HepG2 (cell line): ENCODE results near the gene BEST3. TPM values are rescaled to one million over a fixed set of nuclear protein-coding genes. Genes with fewer than 3 reads are reported as not detected.

ENCODE experiments used
- ATAC-seq: fragments of 200-7000 bp; cut with Tn5 transposase; 3 replicates; pipeline ENCODE4 v1.9.1; 2020; ENCODE audit warnings: mild to moderate bottlenecking, moderate library complexity
- Bru-seq: library from RNA; stranded (reverse); fragments of 400-500 nt; gene quantifications from one replicate; lab custom pipeline; 2021; lab: Mats Ljungman, UMichigan
- BruChase-seq, 2 experiments: library from RNA; stranded (reverse); fragments of 400-500 nt; gene quantifications; one replicate each; lab custom pipeline; 2021; lab: Mats Ljungman, UMichigan
- BruUV-seq: library from RNA; stranded (reverse); fragments of 400-500 nt; replicated peaks from 2 replicates; lab custom pipeline; 2021; lab: Mats Ljungman, UMichigan
- CTCF ChIA-PET: fragments of 300-600 bp; formaldehyde crosslinking; extraction: SDS; loops from one replicate; lab custom pipeline; 2021; ENCODE audit warnings: low total read pairs, inconsistent platforms, low intra/inter-chr PET ratio; lab: Yijun Ruan, JAX
- POLR2A ChIA-PET: fragments of 350-600 bp; sonication (Branson Sonifier 250); formaldehyde crosslinking; loops from one replicate; lab custom pipeline; 2020; ENCODE audit warnings: antibody characterized with exemption, inconsistent platforms; lab: Yijun Ruan, JAX
- DNase-seq: peaks from one replicate; pipeline ENCODE4 v3.0.0-alpha.2; 2015; ENCODE audit warnings: low spot score
- FAIRE-seq: peaks from 3 replicates; lab custom pipeline; 2011; peaks lifted over from hg19 to GRCh38; lab: Jason Lieb, UNC
- H2AFZ ChIP-seq: one replicate; pipeline ENCODE4 v1.6.1; 2011; ENCODE audit warnings: low read length, inconsistent platforms
- H3K27ac ChIP-seq: fragments of 300-600 bp; 3 replicates; pipeline ENCODE4 v1.8.0; 2011; ENCODE audit warnings: mixed run types, mild to moderate bottlenecking, mixed read lengths, low read length, inconsistent platforms; ENCODE audit not compliant: insufficient read depth; ENCODE audit errors: extremely low read length
- H3K27me3 ChIP-seq, 2 experiments: fragments of 200-600 bp in 1 of 2; 2 replicates in 1 of 2; 3 replicates in 1 of 2; pipeline versions ENCODE4 v1.6.0 to v1.8.0; 2011; ENCODE audit warnings: low read length in 2 of 2, mild to moderate bottlenecking in 2 of 2, moderate library complexity in 2 of 2, inconsistent platforms in 1 of 2; ENCODE audit not compliant: insufficient read depth in 2 of 2, control insufficient read depth in 1 of 2
- H3K36me3 ChIP-seq, 2 experiments: fragments of 200-600 bp in 1 of 2; replicated peaks in 1 of 2; 2 replicates in 1 of 2; 3 replicates in 1 of 2; pipeline versions ENCODE4 v1.5.1 to v1.8.0; 2011; ENCODE audit warnings: low read length in 2 of 2, inconsistent platforms in 1 of 2; ENCODE audit not compliant: insufficient read depth in 2 of 2, control insufficient read depth in 1 of 2
- H3K4me1 ChIP-seq: 2 replicates; pipeline ENCODE4 v1.5.1; 2012; ENCODE audit warnings: low read length, inconsistent platforms; ENCODE audit not compliant: insufficient read depth
- H3K4me2 ChIP-seq: 2 replicates; pipeline ENCODE4 v1.6.0; 2011; ENCODE audit warnings: low read depth, low read length, inconsistent platforms
- H3K4me3 ChIP-seq, 3 experiments: fragments of 200-600 bp in 1 of 3; sonication (generic), shearing (Covaris generic) in 1 of 3; replicated peaks in 1 of 3; 2 replicates each; pipeline ENCODE4 v1.5.1; 2011 to 2016; ENCODE audit warnings: low read length in 3 of 3, inconsistent platforms in 2 of 3, low read depth in 2 of 3, mild to moderate bottlenecking in 2 of 3, control low read depth in 1 of 3, mixed read lengths in 1 of 3; ENCODE audit not compliant: insufficient read depth in 1 of 3
- H3K79me2 ChIP-seq: one replicate; pipeline ENCODE4 v1.6.1; 2011; ENCODE audit warnings: low read length, inconsistent platforms; ENCODE audit not compliant: insufficient read depth
- H3K9ac ChIP-seq: 2 replicates; pipeline ENCODE4 v1.6.0; 2011; ENCODE audit warnings: mild to moderate bottlenecking, low read depth, low read length, inconsistent platforms; ENCODE audit not compliant: insufficient read depth
- H3K9me3 ChIP-seq: 2 replicates; pipeline ENCODE4 v1.5.1; 2012; ENCODE audit warnings: mild to moderate bottlenecking, low read length
- H4K20me1 ChIP-seq: 2 replicates; pipeline ENCODE4 v1.6.0; 2011; ENCODE audit warnings: inconsistent platforms, mild to moderate bottlenecking, low read length, moderate library complexity; ENCODE audit not compliant: insufficient read depth
- DRAP1 ChIP-seq: IDR thresholded peaks from 2 replicates; pipeline ENCODE4 v1.6.1; 2016; ENCODE audit warnings: missing genetic modification reagents, missing compliant biosample characterization
- FOXO1 ChIP-seq: sonication (generic); formaldehyde crosslinking; IDR thresholded peaks from 2 replicates; pipeline ENCODE4 v1.4.0; 2020; ENCODE audit warnings: missing genetic modification reagents
- HNRNPK ChIP-seq: fragments of 200-400 bp; formaldehyde crosslinking; IDR thresholded peaks from 2 replicates; pipeline ENCODE4 v1.6.1; 2018; ENCODE audit warnings: low read length, low read depth, moderate library complexity, mild to moderate bottlenecking; ENCODE audit not compliant: poor library complexity, severe bottlenecking
- MLX ChIP-seq: IDR thresholded peaks from 2 replicates; pipeline ENCODE4 v1.6.1; 2016
- PRDM4 ChIP-seq: sonication (generic); formaldehyde crosslinking; IDR thresholded peaks from 2 replicates; pipeline ENCODE4 v1.9.0; 2021; ENCODE audit warnings: missing genetic modification reagents, borderline replicate concordance
- RAD51 ChIP-seq: fragments of 450-650 bp; IDR thresholded peaks from 2 replicates; pipeline ENCODE4 v1.6.1; 2016; ENCODE audit warnings: borderline replicate concordance
- RCOR2 ChIP-seq: IDR thresholded peaks from 2 replicates; pipeline ENCODE4 v1.6.1; 2016; ENCODE audit warnings: missing biosample characterization, missing genetic modification reagents
- SNAPC2 ChIP-seq: sonication (generic); formaldehyde crosslinking; IDR thresholded peaks from 2 replicates; pipeline ENCODE4 v1.8.1; 2022; ENCODE audit warnings: mild to moderate bottlenecking, missing genetic modification reagents
- YEATS4 ChIP-seq: sonication (generic); formaldehyde crosslinking; IDR thresholded peaks from 2 replicates; pipeline ENCODE4 v1.4.0; 2020; ENCODE audit warnings: missing genetic modification reagents, borderline replicate concordance
- ZBTB1 ChIP-seq: sonication (generic); formaldehyde crosslinking; IDR thresholded peaks from 2 replicates; pipeline ENCODE4 v1.4.0; 2020; ENCODE audit warnings: missing genetic modification reagents, borderline replicate concordance
- ZNF296 ChIP-seq: sonication (generic); formaldehyde crosslinking; conservative IDR thresholded peaks from 2 replicates; pipeline ENCODE4 v1.5.0; 2020; ENCODE audit warnings: mild to moderate bottlenecking, missing genetic modification reagents
- ZNF317 ChIP-seq: sonication (generic); formaldehyde crosslinking; IDR thresholded peaks from 2 replicates; pipeline ENCODE4 v1.5.0; 2020; ENCODE audit warnings: mild to moderate bottlenecking, missing genetic modification reagents
- ZNF549 ChIP-seq: sonication (generic); formaldehyde crosslinking; IDR thresholded peaks from 2 replicates; pipeline ENCODE4 v1.5.0; 2020; ENCODE audit warnings: missing genetic modification reagents
- ZNF552 ChIP-seq: sonication (generic); formaldehyde crosslinking; IDR thresholded peaks from 2 replicates; pipeline ENCODE4 v1.9.0; 2022; ENCODE audit warnings: missing genetic modification reagents, mild to moderate bottlenecking, borderline replicate concordance
- ZNF644 ChIP-seq: IDR thresholded peaks from 2 replicates; pipeline ENCODE4 v1.6.1; 2016; ENCODE audit warnings: low read depth
- WGBS: methylation state at CpG from one replicate; pipeline ENCODE4 v1.1.6; 2017; ENCODE audit warnings: low lambda C conversion rate; 5-methylcytosine and 5-hydroxymethylcytosine counted together
- in situ Hi-C: cut with HindIII; loops from 2 replicates; pipeline ENCODE4 v1.10.0; 2017; ENCODE audit warnings: low pct_unique_long_range_greater_than_20kb; ENCODE audit not compliant: extremely low pct_ligation_motif_present
- intact Hi-C: fragments of 100-400 bp; cut with micrococcal nuclease; formaldehyde crosslinking; loops from one replicate; pipeline ENCODE4 v1.10.0; 2022; ENCODE audit not compliant: unreplicated experiment
- long read RNA-seq, 2 experiments: library from RNA in 1 of 2; library from polyadenylated mRNA in 1 of 2; stranded (forward) in 1 of 2; unstranded in 1 of 2; transcript quantifications; one replicate each; pipeline ENCODE4 v2.0.0, GENCODE V29; 2019 to 2022
- polyA minus RNA-seq, 3 experiments: library from RNA; depleted of rRNA, polyadenylated mRNA; stranded (reverse); fragments of >200 nt; gene quantifications; 2 replicates each; pipeline ENCODE4 v1.2.3, GENCODE V29; 2011; ENCODE audit warnings: low replicate concordance in 1 of 3
- polyA plus RNA-seq, 8 experiments: library from polyadenylated mRNA; depleted of rRNA in 3 of 8; stranded (reverse) in 7 of 8; unstranded in 1 of 8; fragments of >200 nt; fragmentation: Illumina TruSeq in 4 of 8; extraction: Trizol in 4 of 8; gene quantifications; 2 replicates each; pipeline versions ENCODE4 v1.2.1 to v1.2.3, GENCODE V29; 2011 to 2016; ENCODE audit warnings: low read depth in 4 of 8, missing spikeins in 1 of 8, mixed read lengths in 1 of 8; ENCODE audit not compliant: insufficient read depth in 1 of 8
- total RNA-seq, 5 experiments: library from RNA; depleted of rRNA; stranded (reverse); fragments of >200 nt; fragmentation: Illumina TruSeq; extraction: Trizol; gene quantifications; 2 replicates each; pipeline ENCODE4 v1.2.3, GENCODE V29; 2016; ENCODE audit warnings: low read depth in 1 of 5

Gene BEST3
- total RNA-seq (2016; rRNA removed; fragmentation: Illumina TruSeq; extraction: Trizol): not detected in 2 replicates
- total RNA-seq (2016; cell fraction: cytosol; rRNA removed; fragmentation: Illumina TruSeq; extraction: Trizol; ENCODE audit: low read depth): not detected in 2 replicates
- total RNA-seq (2016; cell fraction: insoluble cytoplasmic fraction; rRNA removed; fragmentation: Illumina TruSeq; extraction: Trizol): not detected in 2 replicates
- not detected in 2 replicates for total RNA-seq (2016; cell fraction: membrane; rRNA removed; fragmentation: Illumina TruSeq; extraction: Trizol)
- not detected in 2 replicates for total RNA-seq (2016; cell fraction: nucleus; rRNA removed; fragmentation: Illumina TruSeq; extraction: Trizol)
- polyA plus RNA-seq (2011; rRNA removed): not detected in 2 replicates
- polyA plus RNA-seq (2011; cell fraction: cytosol; rRNA removed): not detected in 2 replicates
- not detected in 2 replicates for polyA plus RNA-seq (2011; cell fraction: nucleus; rRNA removed)
- polyA plus RNA-seq (2012): not detected in 2 replicates
- not detected in 2 replicates for polyA plus RNA-seq (2016; cell fraction: cytosol; fragmentation: Illumina TruSeq; extraction: Trizol; ENCODE audit: low read depth)
- not detected in 2 replicates for polyA plus RNA-seq (2016; cell fraction: insoluble cytoplasmic fraction; fragmentation: Illumina TruSeq; extraction: Trizol; ENCODE audit: low read depth)
- not detected in 2 replicates for polyA plus RNA-seq (2016; cell fraction: membrane; fragmentation: Illumina TruSeq; extraction: Trizol; ENCODE audit: low read depth)
- not detected in 2 replicates for polyA plus RNA-seq (2016; cell fraction: nucleus; fragmentation: Illumina TruSeq; extraction: Trizol; ENCODE audit: insufficient read depth, low read depth)
- 0.94 TPM in 1 of 2 replicates, not detected in the other for polyA minus RNA-seq (2011; rRNA and poly(A)+ RNA removed; ENCODE audit: low replicate concordance)
- not detected in 2 replicates for polyA minus RNA-seq (2011; cell fraction: cytosol; rRNA and poly(A)+ RNA removed)
- polyA minus RNA-seq (2011; cell fraction: nucleus; rRNA and poly(A)+ RNA removed): 0.75 TPM in 1 of 2 replicates, not detected in the other
- percentile 2 among the genes with signal in this experiment for Bru-seq, nascent RNA
- percentile 2 among the genes with signal in this experiment for BruChase-seq, experiment 1, labeled RNA remaining after a 6-hour chase
- percentile 2 among the genes with signal in this experiment for BruChase-seq, experiment 2, labeled RNA remaining after a 2-hour chase
- long read RNA-seq, experiment 1: 0 reads
- long read RNA-seq, experiment 2: 0 reads

GRCh38 chr12:69698769-69699540 is at the start of gene BEST3:
Gene BEST3 (minus strand): TSS chr12:69699303. CDS start chr12:69697798, 1,505 bp downstream.
- H3K27ac ChIP-seq: no peak within 1 kb of the TSS
- no peaks in the 10 kb centered on the region for H3K4me1 ChIP-seq
- no peaks in the 10 kb centered on the region; a peak in 1 of 5 replicates for H3K27me3 ChIP-seq
- H4K20me1 ChIP-seq: no peaks in the 10 kb centered on the region
- H3K79me2 ChIP-seq: no peaks in the 10 kb centered on the region
- no peak within 1 kb of the TSS for H3K4me3 ChIP-seq
- ATAC-seq (no peak), FAIRE-seq (no peak), DNase-seq (no peak)
- ChIA-PET POLR2A (no interaction called here), CTCF (no interaction called here)
- 68% methylated on average over 12 of the region's 12 CpGs for WGBS
- intact Hi-C loops (no loop called here), in situ Hi-C loops (no loop called here)
- no peak within 1 kb of the TSS for H3K9ac ChIP-seq
- H3K4me2 ChIP-seq: no peak within 1 kb of the TSS
- TF ChIP-seq ZNF317 (no peak), FOXO1 (CRISPR knock-in tag) (no peak), MLX (CRISPR knock-in tag) (no peak), RAD51 (no peak), HNRNPK (no peak), RCOR2 (CRISPR knock-in tag) (no peak), YEATS4 (no peak), ZNF644 (CRISPR knock-in tag) (no peak), ZNF296 (no peak), ZNF549 (CRISPR knock-in tag) (no peak), ZNF552 (CRISPR knock-in tag) (no peak), SNAPC2 (CRISPR knock-in tag) (no peak), PRDM4 (CRISPR knock-in tag) (no peak), ZBTB1 (CRISPR knock-in tag) (no peak), DRAP1 (CRISPR knock-in tag) (no peak)
- no peaks in the 10 kb centered on the region for H3K36me3 ChIP-seq
- H2AFZ ChIP-seq: no peak within 1 kb of the TSS
- no peaks in the 10 kb centered on the region for H3K9me3 ChIP-seq
- BruUV-seq: no TSS peak
